H1 (cell line): Measurements from ENCODE around the gene LY6G6F. TPM values are rescaled to one million over a fixed set of nuclear protein-coding genes. Genes with fewer than 3 reads are reported as not detected.

Experiments used
- ATF2 ChIP-seq: IDR thresholded peaks from 2 replicates; pipeline ENCODE4 v1.6.1; 2012; ENCODE audit warnings: low read length, inconsistent platforms
- CBX8 ChIP-seq: fragments of 300-800, 300-1000 bp; sonication (generic); IDR thresholded peaks from 2 replicates; pipeline ENCODE4 v1.7.1; 2016; ENCODE audit warnings: low read depth, low read length, borderline replicate concordance
- CHD7 ChIP-seq: fragments of 300-600 bp; sonication (generic); IDR thresholded peaks from 2 replicates; pipeline ENCODE4 v1.7.1; 2012; ENCODE audit warnings: low read length, moderate library complexity, mild to moderate bottlenecking, inconsistent platforms; ENCODE audit not compliant: insufficient replicate concordance
- HDAC6 ChIP-seq: IDR thresholded peaks from one replicate; pipeline ENCODE4 v1.7.1; 2012; ENCODE audit warnings: low read depth, mild to moderate bottlenecking, inconsistent platforms, low read length, moderate library complexity
- SIN3A ChIP-seq, 2 experiments: IDR thresholded peaks in 1 of 2; conservative IDR thresholded peaks in 1 of 2; 2 replicates each; pipeline ENCODE4 v1.6.1; 2011 to 2012; ENCODE audit warnings: low read length in 2 of 2, improper control_type of control experiment in 1 of 2, low read depth in 1 of 2, mild to moderate bottlenecking in 1 of 2
- polyA plus RNA-seq, 7 experiments: library from polyadenylated mRNA; depleted of rRNA in 3 of 7; stranded (reverse) in 5 of 7; unstranded in 2 of 7; fragments of >200 nt in 5 of 7; fragments of 200-250 nt in 2 of 7; gene quantifications; 1 replicate in 5 of 7; 2 replicates in 1 of 7; 4 replicates in 1 of 7; pipeline versions ENCODE4 v1.2.1 to v1.2.3, GENCODE V29; 2011 to 2013; ENCODE audit warnings: missing spikeins in 2 of 7, mixed read lengths in 2 of 7
- total RNA-seq: library from RNA; stranded (reverse); fragmentation: NEBNext Ultra II Directional; extraction: Animal tissue kit (Norgen Biotek cat#: 25700); gene quantifications from 2 replicates; pipeline ENCODE4 v1.2.1, GENCODE V29; 2021

LY6G6F gene
- total and polyA plus RNA-seq, 2 of the 8 experiments (the other 6 are each of a cell fraction or from before 2014, with no cell fraction given): not detected

- TF ChIP-seq CHD7 (no peak), SIN3A (conservative IDR thresholded peaks at IDR 0.05 in 1 of 2, IDR thresholded peaks at IDR 0.05 in 1 of 2; ENCODE audit: low read depth in 1 of 2, low read length in 2 of 2) (no peak), ATF2 (no peak), HDAC6 (no peak), CBX8 (no peak)
Measured at GRCh38 chr6:31722173-31722572, 15.5 kb downstream of the LY6G6F start (continued).
